HG03354 (cell line): Measurements from ENCODE around the gene TST.

Experiments used
- ATAC-seq: cut with Tn5 transposase; IDR thresholded peaks from one replicate; pipeline ENCODE4 v1.9.1; 2021; ENCODE audit warnings: mild to moderate bottlenecking; ENCODE audit not compliant: unreplicated experiment, poor library complexity, severe bottlenecking

Gene TST

DNA sequence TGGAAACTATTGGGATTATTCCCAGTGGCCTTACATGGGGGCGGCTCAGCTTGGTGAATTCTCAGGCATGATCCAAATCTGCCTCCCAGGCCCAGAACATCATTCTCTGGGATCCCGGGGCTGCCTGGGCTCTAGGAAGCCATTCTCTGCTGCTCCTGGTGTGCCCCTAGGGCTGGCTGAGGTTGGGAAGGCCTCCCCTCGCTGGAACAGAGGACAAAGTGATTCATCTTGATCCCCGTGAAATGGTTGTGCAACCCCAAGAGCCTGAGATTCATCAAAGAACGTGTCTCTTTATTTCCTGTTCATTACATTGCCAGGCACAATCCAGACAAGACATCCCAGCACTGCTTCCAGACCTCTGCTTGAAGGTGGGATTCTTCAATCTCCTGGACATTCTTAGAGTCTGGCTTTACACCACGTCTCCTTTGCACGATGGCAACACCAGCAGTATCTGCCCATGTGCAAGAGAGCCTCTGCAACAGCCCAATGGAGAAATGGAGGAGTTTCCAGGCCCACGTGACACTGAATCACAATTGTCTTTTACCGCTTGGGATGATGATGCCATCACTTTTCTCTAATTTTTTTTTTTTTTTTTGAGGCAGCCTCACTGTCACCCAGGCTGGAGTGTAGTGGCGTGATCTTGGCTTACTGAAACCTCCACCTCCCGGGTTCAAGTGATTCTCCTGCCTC, 52.3 kb downstream of the TST start:
- no peak for ATAC-seq

GRCh38 chr22:36965696-36966095, 53.6 kb downstream of the TST start:
- ATAC-seq: no peak

- ATAC-seq: no peak
Observed at GRCh38 chr22:36964106-36964505, 55.1 kb downstream of the TST start.

- ATAC-seq: no peak
Observed at GRCh38 chr22:36963302-36963701, 55.9 kb downstream of the TST start.

DNA sequence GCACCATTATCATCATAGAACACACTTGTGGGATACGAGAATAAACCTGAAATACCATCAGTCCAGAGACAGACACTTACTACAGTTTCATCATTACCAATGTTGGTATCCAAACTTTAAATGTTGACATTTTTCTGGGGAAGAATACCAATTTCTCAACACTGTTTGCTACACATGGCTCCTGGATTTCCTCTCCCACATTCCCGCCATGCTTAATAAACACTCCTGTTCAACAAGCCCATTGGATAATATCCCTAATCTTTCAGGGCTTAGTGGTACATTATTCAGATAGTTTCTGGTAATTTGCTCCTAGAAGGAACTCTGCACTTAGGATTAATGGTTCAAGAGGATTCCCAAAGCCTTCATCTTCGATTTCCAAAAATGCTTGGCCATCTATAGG, 57.6 kb downstream of the TST start:
- ATAC-seq: no peak
